ENCODE results near the gene MYO1F. TPM values are rescaled to one million over a fixed set of nuclear protein-coding genes. Genes with fewer than 3 reads are reported as not detected.
"Not testable (repeated sequence)": the region's sequence is repeated elsewhere in the genome, so short reads cannot be mapped to it uniquely, and the experiment has no call there.

Gene MYO1F
- total RNA-seq, 1 donor from 2014 or later = 60.9 TPM

- intact Hi-C loops (cut with DNase I) = no loop called here
- DNase-seq (ENCODE audit: low spot score) (no peak), ATAC-seq (no peak)
Observed at GRCh38 chr19:8605514-8605913, 28.3 kb upstream of the MYO1F start.

GRCh38 chr19:8601796-8602195, 24.6 kb upstream of the MYO1F start:
- ATAC-seq = no peak

DNA sequence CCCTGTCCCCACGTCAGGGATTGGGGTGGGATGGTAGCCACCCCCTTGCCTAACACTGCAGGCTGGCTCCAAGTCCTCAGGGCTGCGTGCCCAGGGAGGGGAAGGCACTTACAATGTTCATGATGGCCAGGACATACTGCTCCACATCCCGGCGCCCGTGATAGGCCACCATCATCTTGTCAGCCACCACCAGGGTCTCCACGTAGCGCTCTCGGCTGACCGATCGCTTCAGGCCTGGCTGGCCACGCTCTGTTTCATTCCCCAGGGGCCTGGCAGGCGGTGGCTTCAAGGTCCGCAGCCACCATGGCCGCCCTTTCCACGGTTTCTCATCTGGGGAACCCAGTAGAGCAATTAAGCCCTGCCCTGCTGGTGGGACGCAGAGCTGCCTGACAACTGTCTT, 23.6 kb upstream of the MYO1F start:
- DNase-seq (ENCODE audit: low spot score) (no peak), ATAC-seq (no peak)
- intact Hi-C loops (cut with DNase I) = no loop called here

More at GRCh38 chr19:8601796-8602195, 24.6 kb upstream of the MYO1F start:
- intact Hi-C loops (cut with DNase I) = no loop called here
- no peak for DNase-seq (ENCODE audit: low spot score)

GRCh38 chr19:8600064-8600463, 22.8 kb upstream of the MYO1F start:
- no peak for ATAC-seq
- DNase-seq (ENCODE audit: low spot score) = no peak
- intact Hi-C loops (cut with DNase I) = no loop called here

DNA sequence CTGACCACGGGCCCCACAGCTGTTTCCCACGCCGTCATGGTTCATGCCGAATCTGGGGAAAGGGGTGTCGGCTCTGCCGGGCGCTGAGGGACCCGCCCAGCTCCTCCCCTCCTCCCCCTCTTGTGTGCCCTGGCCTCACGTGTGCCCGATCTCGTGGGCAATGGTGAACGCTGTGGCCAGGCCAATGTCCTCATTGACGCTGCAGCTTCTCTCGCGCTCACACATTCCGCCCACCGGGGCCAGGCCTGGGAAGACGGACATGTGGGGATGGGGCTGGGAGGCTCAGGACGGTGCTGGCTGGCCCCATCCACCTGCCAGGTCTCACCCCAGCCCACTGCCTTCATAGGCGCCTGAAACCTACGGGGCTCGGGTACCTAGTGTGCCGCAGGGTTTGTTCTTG, 18.9 kb upstream of the MYO1F start:
- DNase-seq (ENCODE audit: low spot score) = no peak
- no peak for ATAC-seq
- intact Hi-C loops (cut with DNase I) = no loop called here

DNA sequence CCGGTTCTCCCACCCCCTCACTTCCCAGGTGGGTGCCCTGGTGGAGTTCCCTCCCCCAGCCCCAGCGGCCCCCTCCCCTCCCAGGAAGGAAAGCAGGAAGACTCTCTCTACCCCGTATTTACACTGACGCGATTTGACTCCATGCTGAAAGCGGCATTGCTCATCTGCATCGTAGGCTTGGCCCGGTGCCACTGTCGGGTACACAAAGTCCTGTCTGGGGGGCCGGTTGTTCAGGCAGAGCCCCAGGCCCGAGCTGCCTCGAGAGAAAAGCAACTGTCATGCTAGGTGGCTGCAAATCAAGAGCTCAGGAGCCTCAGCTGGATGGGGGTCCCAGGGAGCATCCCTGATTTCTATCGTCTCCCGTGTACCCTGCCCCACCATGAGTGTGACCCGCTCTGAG, 18.4 kb upstream of the MYO1F start:
- DNase-seq (ENCODE audit: low spot score) (no peak), ATAC-seq (no peak)
- intact Hi-C loops (cut with DNase I) = no loop called here

- ATAC-seq (no peak), DNase-seq (ENCODE audit: low spot score) (no peak)
- intact Hi-C loops (cut with DNase I) = no loop called here
Observed at GRCh38 chr19:8593931-8594330, 16.7 kb upstream of the MYO1F start.

DNA sequence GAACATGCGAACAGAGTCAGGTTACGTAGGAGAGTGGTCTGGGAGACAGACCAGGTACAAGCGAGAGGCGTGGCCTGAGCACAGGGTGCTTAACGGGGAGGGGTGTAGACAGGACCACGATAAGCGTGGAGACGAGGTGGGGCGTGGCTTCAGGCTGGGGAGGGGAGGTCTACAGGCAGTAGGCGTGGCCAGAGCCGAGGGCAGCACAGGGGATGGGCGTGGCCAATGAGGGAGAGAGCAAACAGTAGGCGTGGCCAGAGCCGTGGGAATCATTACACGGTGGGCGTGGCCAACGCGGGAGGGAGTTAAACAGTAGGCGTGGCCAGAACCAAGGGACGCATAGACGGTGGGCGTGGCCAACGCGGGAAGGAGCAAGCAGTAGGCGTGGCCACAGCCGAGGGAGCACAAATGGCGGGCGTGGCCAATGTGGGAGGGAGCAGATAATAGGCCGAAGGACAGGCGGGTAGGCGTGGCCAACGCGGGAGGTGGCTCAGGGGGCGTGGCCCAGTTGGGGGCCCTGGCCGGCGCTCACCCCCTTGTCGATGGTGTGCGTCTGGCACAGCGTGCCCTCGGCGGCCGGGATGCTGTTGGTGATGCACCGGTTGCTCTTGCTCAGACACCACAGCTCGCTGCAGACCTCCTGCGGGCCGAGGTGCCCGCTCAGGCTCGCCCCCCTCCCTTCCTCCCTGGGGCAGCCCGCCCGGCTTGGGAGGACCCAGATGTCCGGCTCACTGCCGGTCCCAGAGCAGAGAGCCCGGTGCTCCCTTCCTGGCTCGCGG, 15.2 kb upstream of the MYO1F start:
- DNase-seq (ENCODE audit: low spot score) (peak; percentile 100), ATAC-seq (peak; percentile 96)
- intact Hi-C loops (cut with DNase I) = no loop called here

- no peak for ATAC-seq
- intact Hi-C loops (cut with DNase I) = no loop called here
Observed at GRCh38 chr19:8589177-8589714, 12.0 kb upstream of the MYO1F start.

DNA sequence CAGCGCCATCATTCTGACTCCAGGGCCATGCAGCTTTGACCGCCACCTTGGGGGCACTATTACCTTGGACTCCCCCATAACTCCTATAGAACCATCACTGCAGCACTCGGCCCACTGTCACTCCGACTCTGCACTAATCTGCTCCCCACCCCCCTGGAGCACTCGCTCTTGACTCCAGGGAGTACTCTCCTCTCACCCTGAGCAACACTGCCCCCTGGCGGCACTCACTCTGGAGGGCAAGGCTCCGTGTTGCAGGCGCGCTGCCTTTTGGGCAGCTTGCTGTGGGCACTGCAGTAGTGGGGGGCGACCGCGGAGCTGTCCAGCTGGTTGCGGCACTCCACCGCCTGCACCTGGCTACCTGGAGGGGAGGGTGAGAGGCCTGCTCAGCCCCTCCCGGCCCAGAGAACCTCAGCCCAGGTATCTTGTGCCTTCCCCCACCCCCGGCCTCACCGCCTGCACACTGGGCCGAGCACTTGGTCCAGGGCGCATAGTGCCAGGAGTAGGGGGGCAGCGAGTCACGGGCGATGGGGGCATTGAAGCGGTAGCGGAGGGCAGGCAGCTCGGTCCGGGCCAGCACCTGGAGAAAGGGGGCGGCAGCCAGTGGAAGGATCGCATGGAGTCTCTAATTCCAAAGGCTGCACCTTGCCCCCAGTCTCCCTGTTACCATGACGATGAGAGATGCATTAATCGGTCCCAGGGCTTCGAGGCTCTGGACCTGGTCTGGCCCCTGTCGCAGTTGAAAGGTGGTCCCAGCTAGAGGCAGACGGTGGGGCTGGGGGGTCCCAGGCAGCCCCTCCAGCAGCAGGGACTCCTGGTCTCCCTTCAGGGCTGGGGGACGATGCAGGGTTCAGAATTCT, 8.9 kb upstream of the MYO1F start:
- ATAC-seq (no peak), DNase-seq (ENCODE audit: low spot score) (no peak)
- intact Hi-C loops (cut with DNase I) = no loop called here

More at GRCh38 chr19:8589177-8589714, 12.0 kb upstream of the MYO1F start:
- DNase-seq (ENCODE audit: low spot score) = no peak

DNA sequence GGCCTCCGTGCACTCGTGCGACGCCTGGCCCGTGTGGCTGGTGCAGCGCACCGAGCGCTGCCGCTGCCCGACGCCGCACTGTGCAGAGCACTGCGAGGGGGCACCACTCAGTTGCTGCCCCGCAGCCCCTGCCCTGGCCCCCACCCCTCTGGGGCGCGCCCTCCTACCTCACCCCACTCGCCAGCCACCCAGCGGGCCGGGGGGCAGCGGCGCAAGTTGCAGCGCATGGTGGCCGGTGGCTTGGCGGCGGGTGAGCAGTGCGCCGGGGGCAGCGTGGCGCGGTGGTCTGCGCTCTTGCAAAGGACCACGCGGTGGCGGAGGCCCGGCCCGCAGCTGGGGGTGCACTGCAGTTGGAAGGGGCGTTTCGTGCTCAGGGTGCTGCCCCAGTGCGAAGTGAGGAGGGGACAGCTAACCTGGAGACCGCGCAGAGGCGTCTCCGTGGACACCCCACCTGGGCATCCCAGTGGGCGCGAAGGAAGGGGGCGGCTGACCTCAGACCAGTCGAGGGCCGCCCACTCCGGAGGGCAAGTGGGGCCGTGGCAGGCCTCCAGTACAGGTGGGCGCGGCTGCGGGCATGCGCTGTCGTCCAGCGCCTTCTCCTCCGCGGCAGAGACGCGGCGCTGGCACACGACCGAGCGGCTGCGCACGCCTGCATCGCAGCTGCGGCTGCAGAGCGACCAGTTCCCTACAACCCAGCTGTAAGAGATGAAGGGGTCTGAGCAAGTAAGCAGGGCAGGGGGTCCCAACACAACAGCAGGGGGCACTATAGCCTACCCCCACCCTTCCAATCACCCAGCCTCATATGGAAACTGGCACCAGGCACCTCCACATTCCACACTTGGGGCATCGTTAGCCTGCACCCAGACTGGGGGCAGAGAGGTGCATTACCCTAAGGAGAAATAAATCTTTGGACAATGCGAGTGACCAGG, 8.0 kb upstream of the MYO1F start:
- intact Hi-C loops (cut with DNase I) = no loop called here

DNA sequence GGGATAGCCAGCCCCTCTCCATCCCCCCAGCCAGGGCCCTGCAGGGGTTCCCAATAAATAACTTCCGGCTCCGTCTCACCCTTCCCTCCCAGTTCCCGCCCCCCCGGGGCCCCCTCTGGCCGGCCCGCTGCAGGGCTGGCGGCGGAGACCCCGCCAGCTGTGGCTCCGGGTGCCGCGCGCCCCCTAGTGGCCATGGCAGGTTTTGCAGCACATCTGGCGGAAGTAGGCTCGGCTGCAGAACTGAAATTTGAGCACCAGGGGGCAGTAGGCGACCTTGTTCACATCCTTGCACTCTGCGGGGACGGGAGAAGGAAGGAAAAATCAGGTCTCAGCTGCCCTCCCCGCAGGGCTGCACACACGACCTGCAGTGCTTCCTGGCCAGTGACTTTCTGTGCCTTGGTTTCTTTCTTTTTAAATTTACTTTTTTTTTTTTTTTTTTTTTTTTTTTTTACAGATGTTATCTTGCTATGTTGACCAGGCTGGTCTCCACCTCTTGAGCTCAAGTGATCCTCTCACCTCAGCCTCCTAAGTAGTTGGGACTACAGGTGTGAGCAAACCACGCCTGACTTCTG, 3.6 kb upstream of the MYO1F start:
- ATAC-seq = peak; percentile 75
- DNase-seq (ENCODE audit: low spot score) = peak; percentile 90
- intact Hi-C loops (cut with DNase I) = no loop called here

More for the DNA sequence above, 8.0 kb upstream of the MYO1F start:
- DNase-seq (ENCODE audit: low spot score) = no peak
- no peak for ATAC-seq

- peak; percentile 48 for ATAC-seq
- intact Hi-C loops (cut with DNase I) = no loop called here
- peak; percentile 91 for DNase-seq (ENCODE audit: low spot score)
Observed at GRCh38 chr19:8578642-8579265, 1.5 kb upstream of the MYO1F start.

DNA sequence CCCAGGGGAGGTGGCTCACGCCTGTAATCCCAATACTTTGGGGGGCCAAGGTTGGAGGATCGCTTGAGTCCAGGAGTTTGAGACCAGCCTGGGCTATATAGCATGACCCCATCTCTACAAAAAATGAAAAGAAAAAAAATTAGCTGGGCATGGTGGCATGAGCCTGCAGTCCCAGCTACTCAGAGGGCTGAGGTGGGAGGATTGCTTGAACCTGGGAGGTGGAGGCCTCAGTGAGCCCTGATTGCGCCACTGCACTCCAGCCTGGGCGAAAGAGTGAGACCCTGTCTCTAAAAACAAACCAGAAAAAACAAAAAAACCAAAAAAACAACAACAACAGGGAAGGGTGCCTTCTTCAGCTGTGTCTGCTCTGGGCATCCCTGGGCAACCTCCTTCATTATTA, 499 bp upstream of the MYO1F start:
- DNase-seq (ENCODE audit: low spot score) = no peak
- ATAC-seq = no peak
- intact Hi-C loops (cut with DNase I) = no loop called here

- ATAC-seq (no peak), DNase-seq (ENCODE audit: low spot score) (no peak)
- intact Hi-C loops (cut with DNase I) = no loop called here
Observed at GRCh38 chr19:8576273-8576993, 809 bp downstream of the MYO1F start.

DNA sequence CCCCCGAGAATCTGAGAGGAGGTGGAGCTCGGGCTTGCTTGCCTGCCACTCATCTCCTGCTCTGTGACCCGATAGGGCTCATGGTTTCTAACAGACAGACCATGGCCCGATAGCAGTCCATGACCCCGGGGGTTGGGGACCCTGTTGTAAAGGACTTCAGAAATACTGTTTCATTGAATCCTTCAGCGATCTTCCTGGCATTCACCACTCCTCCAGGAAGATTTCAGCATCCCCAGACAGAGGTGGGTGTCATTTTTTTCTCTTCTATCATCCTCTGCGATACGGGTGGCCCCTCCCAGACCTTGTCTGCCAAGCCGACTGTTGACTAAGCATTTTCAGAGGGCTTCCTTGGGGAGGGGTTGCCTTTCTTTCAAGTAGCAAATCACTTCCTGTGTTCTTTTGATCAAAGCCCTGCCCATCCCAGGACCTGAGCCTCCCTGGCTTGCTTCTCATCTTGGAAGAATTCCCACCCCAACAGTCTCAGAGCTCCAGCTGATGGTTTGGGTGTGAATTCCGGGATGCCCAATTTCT, 1.7 kb downstream of the MYO1F start:
- ATAC-seq = no peak
- intact Hi-C loops (cut with DNase I) = no loop called here

GRCh38 chr19:8574619-8574922, 2.7 kb downstream of the MYO1F start:
- ATAC-seq; DNase-seq (ENCODE audit: low spot score); intact Hi-C loops (cut with DNase I): not testable (repeated sequence)

More for the DNA sequence above, 1.7 kb downstream of the MYO1F start:
- no peak for DNase-seq (ENCODE audit: low spot score)

Data from sciatic nerve (tissue), 2 donors.